Astrocyte of the spinal cord (primary cell): ENCODE measurements around the gene SAMD11.
"Not testable (repeated sequence)": the region's sequence is repeated elsewhere in the genome, so short reads cannot be mapped to it uniquely, and the experiment has no call there.

Experiments used
- DNase-seq: peaks from one replicate; pipeline ENCODE4 v3.0.0; 2011; ENCODE audit warnings: low read depth, low spot score
- H3K4me3 ChIP-seq: 2 replicates; pipeline ENCODE4 v1.5.1; 2011; ENCODE audit warnings: low read depth, mild to moderate bottlenecking, low read length, moderate library complexity
- CTCF ChIP-seq: IDR thresholded peaks from 2 replicates; pipeline ENCODE4 v1.5.1; 2012; ENCODE audit warnings: low read depth, mild to moderate bottlenecking, low read length, inconsistent platforms
- in situ Hi-C: cut with HindIII; loops from 2 replicates; pipeline ENCODE4 v1.10.0; 2017; ENCODE audit warnings: low sequenced_read_pairs

Gene SAMD11, protein sequence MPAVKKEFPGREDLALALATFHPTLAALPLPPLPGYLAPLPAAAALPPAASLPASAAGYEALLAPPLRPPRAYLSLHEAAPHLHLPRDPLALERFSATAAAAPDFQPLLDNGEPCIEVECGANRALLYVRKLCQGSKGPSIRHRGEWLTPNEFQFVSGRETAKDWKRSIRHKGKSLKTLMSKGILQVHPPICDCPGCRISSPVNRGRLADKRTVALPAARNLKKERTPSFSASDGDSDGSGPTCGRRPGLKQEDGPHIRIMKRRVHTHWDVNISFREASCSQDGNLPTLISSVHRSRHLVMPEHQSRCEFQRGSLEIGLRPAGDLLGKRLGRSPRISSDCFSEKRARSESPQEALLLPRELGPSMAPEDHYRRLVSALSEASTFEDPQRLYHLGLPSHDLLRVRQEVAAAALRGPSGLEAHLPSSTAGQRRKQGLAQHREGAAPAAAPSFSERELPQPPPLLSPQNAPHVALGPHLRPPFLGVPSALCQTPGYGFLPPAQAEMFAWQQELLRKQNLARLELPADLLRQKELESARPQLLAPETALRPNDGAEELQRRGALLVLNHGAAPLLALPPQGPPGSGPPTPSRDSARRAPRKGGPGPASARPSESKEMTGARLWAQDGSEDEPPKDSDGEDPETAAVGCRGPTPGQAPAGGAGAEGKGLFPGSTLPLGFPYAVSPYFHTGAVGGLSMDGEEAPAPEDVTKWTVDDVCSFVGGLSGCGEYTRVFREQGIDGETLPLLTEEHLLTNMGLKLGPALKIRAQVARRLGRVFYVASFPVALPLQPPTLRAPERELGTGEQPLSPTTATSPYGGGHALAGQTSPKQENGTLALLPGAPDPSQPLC

DNA sequence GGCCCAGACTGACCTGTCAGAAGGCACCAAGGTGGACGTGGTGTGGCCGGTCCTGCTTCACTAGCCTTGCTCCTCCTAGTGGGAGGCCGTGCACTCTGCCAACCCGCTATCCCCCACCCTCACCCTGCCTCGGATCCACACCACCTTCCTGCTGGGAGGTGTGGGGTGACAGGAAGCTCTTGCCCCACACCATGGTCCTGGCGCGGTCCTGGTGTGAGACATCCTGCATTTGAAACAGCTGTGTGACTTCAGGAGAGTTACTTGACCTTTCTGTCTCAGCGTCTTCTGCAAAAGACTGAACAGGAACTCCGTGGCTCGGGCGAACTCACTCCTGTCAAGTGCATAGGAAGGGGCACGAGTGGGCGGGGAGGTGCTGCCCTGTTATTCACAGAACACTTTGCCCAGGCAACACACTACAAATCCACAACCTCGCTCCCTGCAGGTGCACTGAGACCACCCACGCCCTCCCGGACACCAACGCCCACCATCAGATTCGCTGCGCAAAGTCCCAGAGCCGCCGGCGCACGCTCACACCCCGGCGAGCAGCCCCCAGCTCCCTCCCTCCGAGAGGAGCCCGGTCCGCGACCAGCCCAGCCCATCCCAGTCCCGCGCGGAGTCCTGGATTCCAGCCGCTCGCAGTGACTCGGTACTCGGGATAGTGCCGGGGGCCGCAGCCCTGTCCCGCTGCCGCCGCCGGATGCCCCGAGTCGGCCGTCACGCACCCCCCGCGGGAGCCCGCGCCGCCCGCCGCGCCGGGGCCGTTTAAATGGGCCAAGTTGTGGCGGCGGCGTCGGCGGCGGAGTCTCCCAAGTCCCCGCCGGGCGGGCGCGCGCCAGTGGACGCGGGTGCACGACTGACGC, at the start of gene SAMD11:
SAMD11 (plus strand) TSS at position 793 of the 860 bp plus-strand sequence. CDS start 509 bp downstream, outside the sequence.
- DNase-seq: peak; percentile 90
- TF ChIP-seq CTCF: peak; percentile 4

GRCh38 chr1:876428-877208, 47.1 kb upstream of the SAMD11 start:
- in situ Hi-C loops, DNase-seq: not testable (repeated sequence)

More for the DNA sequence above, at the start of gene SAMD11:
- peak within 1 kb of the TSS; percentile 52 for H3K4me3 ChIP-seq
- in situ Hi-C loops: no loop called here

DNA sequence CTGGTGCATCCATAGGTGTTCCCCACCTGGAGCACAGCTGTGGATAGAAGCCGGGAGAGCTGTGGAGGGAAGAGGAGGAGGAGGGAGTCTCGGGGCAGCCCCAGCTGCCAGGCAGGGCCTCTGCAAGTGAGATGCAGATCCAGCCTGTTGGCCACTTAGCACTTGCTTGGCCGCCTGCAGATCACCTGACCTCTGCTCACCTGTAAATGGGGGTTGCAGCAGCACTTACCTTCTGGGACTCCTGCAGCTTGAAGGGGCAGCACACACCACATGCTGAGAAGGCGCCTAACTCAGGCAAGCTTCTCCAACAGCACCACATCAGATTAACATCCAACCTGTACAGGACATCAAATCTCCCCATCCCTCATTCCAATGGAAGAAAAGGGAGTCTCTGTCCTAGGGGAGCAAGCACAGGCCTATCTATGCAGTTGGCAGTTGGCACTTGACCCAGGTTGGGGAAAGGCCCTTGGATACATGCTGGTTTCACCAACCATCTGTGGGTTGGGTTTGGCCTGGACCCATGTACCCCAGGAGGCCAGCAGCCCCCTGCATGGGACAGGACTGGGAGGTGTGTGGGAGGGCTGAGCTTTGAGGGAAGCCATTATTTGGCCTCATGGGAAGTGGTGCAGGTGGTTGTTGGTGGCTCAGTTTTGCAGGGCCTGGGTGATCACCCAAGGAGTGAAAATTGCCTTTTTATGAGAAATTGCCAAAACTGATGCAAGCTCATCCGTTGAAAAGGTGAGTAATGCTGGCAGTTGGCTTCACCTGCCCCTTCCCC, 46.3 kb upstream of the SAMD11 start:
- in situ Hi-C loops, H3K4me3 ChIP-seq, DNase-seq: not testable (repeated sequence)

More at GRCh38 chr1:876428-877208, 47.1 kb upstream of the SAMD11 start:
- not testable (repeated sequence) for H3K4me3 ChIP-seq

GRCh38 chr1:880511-880910, 43.2 kb upstream of the SAMD11 start:
- in situ Hi-C loops, DNase-seq, H3K4me3 ChIP-seq: not testable (repeated sequence)

- H3K4me3 ChIP-seq, in situ Hi-C loops, DNase-seq: not testable (repeated sequence)
Measured at GRCh38 chr1:880915-881314, 42.8 kb upstream of the SAMD11 start.

DNA sequence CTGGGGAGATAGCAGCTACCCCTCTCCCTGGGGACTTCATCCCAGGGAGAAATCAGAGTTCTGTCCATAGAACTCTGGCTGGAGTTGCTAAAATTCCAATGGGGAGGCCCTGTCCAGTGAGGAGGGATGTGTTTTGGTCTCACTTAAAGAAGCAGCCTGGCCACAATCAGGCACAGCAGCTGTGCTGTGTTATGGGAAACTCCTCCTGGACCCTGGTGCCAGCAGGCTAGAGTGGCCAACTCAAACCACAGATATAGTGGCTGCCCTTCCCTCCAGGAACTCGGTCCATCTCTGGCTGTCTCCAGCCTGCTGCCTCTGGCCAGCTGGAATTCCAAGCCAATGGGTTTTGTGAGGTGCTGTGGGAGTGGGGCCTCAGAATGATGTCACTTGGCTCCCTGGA, 37.4 kb upstream of the SAMD11 start:
- no peak for DNase-seq
- in situ Hi-C loops: no loop called here
- TF ChIP-seq CTCF: no peak
- H3K4me3 ChIP-seq: no peak overlapping the region

DNA sequence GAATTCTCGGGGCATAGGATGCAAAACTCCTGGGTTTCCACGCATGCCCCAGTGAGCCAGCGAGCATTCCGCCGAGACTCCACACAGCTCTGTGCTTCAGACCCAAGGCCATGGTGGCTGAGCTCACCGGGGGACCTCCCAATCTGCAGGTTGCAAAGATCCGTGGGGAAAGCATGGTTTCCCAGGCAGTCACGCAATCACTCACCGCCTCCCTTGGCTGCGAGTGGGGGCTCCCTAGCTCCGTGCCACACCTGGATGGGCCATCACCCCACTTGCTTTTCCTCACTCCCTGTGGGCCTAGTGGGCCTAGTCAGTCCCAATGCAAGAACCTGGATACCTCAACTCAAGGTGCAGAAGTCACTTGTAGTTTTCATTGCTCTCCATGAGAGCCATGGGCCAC, 37.0 kb upstream of the SAMD11 start:
- no peak for TF ChIP-seq CTCF
- in situ Hi-C loops: no loop called here
- no peak for DNase-seq
- H3K4me3 ChIP-seq: no peak overlapping the region
